Ramos (cell line): ENCODE results near the gene MAPK8IP1.

ENCODE experiments used
- in situ Hi-C: fragments of 300-500 bp; cut with MboI; formaldehyde crosslinking; loops from one replicate; pipeline ENCODE4 v1.14.3; 2022; ENCODE audit warnings: low sequenced_read_pairs; ENCODE audit not compliant: unreplicated experiment

Gene MAPK8IP1

DNA sequence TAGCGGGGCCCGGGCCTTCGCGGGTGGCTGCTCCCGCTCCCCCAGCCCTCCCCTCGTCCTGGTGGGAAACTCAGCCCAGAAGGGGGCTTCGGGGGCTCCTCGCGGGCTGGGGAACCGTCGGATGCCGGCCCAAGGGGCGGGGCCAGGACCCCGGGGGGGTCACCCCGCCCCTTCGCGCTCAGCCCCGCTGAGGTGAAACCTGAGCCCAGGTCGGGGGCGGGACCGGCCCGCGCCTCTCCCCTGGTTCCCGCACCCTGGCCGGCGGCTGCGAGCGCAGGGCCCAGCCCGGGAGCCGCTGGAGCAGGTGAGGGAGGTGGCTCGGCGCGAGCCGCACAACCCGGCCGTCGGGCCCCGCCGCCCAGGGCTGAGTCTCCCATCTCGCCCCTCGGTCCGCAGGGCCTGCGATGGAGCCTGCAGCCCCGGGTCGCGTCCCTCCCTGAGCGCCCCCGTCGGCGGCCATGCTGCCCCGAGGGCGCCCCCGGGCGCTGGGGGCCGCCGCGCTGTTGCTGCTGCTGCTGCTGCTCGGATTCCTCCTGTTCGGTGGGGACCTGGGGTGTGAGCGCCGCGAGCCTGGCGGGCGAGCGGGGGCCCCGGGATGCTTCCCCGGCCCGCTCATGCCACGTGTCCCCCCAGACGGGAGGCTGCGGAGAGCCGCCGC lies 37.1 kb downstream of the MAPK8IP1 start, which contains the start of gene LARGE2:
LARGE2 (plus strand) TSS at position 232 of the 658 bp plus-strand sequence; CDS start at position 459, 227 bp downstream.
- in situ Hi-C loops = no loop called here

DNA sequence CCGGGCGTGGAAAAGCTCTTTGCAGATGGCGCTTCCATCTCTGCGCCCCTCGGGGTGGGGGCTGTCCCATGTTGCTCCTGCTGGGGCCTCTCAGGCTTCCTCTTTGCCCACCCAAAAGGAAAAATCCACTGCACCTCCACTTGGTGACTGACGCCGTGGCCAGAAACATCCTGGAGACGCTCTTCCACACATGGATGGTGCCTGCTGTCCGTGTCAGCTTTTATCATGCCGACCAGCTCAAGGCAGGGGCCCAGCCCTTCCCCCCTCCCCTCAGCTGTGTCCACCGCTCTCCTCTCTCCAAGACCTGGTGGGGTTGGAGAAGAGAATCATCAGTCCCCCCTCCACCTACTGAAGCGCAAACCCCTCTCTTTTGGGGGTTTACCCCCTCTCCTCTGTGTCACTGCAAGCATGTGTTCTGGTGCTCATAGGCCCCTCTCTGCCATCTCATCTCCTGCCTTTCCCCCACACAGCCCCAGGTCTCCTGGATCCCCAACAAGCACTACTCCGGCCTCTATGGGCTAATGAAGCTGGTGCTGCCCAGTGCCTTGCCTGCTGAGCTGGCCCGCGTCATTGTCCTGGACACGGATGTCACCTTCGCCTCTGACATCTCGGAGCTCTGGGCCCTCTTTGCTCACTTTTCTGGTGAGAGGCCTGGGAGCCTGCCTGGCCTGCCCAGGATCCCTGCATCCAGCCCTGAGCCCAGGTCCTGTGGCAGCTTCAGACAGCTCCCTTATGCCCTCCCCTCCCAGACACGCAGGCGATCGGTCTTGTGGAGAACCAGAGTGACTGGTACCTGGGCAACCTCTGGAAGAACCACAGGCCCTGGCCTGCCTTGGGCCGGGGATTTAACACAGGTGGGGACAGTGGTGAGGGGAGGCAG lies 38.8 kb downstream of the MAPK8IP1 start:
- in situ Hi-C loops = no loop called here

- in situ Hi-C loops = no loop called here
These were observed 39.5 kb downstream of the MAPK8IP1 start for GRCh38 chr11:45924927-45925326.

GRCh38 chr11:45925550-45925949 lies 40.1 kb downstream of the MAPK8IP1 start:
- in situ Hi-C loops = no loop called here

DNA sequence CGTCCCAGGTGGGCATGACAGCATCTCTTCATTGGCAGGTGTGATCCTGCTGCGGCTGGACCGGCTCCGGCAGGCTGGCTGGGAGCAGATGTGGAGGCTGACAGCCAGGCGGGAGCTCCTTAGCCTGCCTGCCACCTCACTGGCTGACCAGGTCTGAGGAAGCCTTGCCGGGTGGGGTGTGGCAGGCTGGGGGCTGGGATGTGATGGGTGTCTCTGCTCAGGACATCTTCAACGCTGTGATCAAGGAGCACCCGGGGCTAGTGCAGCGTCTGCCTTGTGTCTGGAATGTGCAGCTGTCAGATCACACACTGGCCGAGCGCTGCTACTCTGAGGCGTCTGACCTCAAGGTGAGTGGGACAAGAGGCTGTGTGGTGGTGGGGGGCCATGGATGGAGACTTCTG lies 40.5 kb downstream of the MAPK8IP1 start:
- in situ Hi-C loops = no loop called here

DNA sequence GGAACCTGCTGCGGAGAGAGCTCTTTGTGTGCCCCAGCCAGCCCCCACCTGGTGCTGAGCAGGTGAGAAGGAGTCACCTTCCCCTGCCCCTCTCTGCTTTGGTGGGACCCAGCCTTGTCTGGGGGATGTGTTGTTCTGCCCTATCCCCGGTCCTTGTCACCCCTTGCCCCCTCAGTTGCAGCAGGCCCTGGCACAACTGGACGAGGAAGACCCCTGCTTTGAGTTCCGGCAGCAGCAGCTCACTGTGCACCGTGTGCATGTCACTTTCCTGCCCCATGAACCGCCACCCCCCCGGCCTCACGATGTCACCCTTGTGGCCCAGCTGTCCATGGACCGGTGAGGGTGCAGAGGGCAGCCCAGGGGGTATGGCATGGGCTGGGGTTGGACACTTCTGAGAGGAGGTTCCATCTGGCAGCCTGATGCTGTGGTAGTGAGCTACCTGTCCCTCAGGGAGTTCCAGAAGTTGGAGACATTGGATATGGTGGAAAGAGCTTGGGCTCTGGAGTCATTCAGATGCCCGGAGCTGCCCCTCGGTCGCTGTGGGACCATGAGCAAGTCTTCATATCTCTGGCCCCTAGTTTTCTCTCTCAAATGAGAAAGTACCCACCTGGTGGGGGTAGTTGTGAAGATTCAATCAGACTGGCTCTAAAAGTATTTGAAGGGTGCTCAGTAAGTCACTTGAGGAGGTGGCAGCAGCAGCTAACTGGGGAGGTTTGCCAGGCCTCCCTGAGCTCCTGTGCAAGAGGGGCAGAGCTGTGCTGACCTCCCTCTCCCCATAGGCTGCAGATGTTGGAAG lies 41.3 kb downstream of the MAPK8IP1 start:
- in situ Hi-C loops = no loop called here

- in situ Hi-C loops = no loop called here
These were observed 41.9 kb downstream of the MAPK8IP1 start for GRCh38 chr11:45927332-45927683.

GRCh38 chr11:45927684-45928413 lies 42.4 kb downstream of the MAPK8IP1 start:
- in situ Hi-C loops = no loop called here

DNA sequence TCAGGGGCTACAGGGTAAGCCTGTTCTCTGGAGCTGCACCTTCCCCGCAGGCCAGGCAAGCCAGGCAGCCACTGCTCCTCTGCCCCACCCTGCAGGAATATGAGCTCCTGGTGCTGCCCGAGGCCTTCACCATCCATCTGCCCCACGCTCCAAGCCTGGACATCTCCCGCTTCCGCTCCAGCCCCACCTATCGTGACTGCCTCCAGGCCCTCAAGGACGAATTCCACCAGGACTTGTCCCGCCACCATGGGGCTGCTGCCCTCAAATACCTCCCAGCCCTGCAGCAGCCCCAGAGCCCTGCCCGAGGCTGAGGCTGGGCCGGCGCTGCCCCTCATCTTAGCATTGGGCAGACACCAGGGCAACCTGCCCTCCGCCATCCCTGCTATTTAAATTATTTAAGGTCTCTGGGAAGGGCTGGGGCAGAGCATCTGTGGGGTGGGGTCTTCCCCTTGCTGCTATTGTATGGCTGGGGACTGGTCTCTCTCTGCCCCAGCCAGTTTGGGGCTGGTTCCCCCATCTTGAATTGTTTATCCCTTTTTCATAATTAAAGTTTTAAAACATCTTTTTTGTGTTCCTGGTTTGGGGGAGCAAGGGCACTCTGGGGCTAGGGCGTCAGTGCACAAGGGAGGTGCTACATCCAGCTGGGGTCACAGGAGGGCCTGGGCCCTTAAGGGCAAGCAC lies 43.2 kb downstream of the MAPK8IP1 start:
- in situ Hi-C loops = no loop called here

- in situ Hi-C loops = no loop called here
These were observed 44.1 kb downstream of the MAPK8IP1 start for GRCh38 chr11:45929486-45930030.

DNA sequence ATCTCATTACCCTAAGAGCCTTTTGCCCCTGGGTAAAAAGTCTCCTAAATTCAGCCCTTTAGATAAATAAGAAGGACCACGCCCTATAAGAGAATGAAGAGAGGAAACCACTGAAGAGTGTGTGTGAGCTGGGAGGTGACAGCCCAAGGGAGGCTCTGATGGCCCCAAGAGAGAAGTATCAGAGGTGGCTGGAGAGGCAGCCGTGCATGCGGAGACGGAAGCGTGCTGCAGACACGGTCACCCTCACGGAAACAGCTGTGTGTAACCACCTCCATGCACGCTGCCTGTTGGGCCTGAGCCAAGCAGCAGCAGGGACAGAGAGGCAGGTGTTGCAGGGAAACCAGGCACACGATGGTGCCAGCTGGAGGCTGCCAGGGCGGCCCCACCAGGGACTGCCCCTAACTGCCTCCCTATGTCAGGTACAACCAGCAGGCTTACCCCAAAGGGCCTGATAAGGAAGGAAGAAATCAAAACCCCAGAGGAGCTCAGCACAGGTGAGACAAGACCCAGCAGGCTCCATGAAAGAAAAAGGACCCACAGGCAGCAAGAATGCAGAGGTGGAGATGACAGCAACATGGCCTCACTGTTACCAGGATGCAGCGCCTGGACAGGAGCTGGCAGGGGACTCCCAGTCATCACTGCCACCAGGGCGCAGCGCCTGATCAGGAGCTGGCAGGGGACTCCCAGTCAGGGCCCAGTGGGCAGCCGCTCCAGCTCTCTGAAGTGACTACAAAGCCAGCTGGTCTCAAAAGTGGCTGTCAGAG lies 44.8 kb downstream of the MAPK8IP1 start:
- in situ Hi-C loops = no loop called here

- in situ Hi-C loops = no loop called here
These were observed 45.6 kb downstream of the MAPK8IP1 start for GRCh38 chr11:45930951-45931570.

DNA sequence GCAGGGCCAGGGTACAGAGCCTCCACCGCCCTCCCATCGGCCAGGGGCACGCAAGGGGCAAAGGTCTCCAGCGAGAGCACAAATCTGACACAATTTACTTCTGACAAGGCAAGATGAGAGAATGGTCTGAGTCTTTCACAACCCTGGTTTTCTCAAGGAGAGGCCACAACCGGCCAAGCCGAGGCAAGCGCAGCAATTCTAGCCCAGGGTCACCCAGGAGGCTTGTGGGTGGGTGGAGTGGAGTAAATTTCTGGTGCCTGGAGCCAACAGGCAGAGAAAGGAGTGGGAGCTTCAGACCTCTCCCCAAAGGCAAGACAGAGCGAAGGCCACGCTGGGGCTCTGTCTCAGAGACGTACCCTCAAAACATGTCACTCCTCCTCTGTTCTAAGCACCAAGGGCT lies 46.3 kb downstream of the MAPK8IP1 start:
- in situ Hi-C loops = no loop called here

GRCh38 chr11:45932217-45932616 lies 46.8 kb downstream of the MAPK8IP1 start:
- in situ Hi-C loops = no loop called here

DNA sequence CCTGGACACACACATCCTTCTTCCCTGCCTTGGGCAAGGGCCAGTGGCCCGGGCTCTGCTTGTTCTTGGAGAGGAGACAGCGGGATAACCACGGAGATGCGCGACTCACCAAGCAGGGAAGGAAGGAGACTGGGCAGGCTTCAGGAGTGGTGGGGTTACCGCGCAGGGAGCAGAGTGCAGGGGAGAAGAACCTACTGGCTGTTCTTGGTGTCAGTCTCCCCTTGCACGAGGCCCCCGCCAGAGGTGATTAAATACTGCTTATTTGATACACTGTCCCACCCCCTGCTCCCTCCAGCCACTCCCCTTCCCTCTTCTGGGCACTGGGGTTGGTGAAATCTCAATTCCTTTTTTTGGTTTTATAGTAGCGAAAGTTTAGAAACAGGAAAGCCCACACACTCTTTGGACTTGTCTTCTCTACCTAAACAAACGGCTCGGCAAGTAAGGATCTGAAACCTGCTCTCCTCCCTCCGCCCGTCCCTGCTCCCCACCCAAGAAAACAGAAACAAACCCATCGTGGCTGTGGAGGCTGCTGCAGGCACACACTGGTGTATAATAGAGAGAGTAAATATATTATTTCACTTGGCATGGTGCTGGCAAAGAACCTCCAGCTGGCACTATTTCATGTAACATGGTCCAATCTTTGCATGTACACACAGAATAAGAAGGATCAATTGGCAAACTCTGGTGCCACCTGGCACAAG lies 47.8 kb downstream of the MAPK8IP1 start:
- in situ Hi-C loops = no loop called here

DNA sequence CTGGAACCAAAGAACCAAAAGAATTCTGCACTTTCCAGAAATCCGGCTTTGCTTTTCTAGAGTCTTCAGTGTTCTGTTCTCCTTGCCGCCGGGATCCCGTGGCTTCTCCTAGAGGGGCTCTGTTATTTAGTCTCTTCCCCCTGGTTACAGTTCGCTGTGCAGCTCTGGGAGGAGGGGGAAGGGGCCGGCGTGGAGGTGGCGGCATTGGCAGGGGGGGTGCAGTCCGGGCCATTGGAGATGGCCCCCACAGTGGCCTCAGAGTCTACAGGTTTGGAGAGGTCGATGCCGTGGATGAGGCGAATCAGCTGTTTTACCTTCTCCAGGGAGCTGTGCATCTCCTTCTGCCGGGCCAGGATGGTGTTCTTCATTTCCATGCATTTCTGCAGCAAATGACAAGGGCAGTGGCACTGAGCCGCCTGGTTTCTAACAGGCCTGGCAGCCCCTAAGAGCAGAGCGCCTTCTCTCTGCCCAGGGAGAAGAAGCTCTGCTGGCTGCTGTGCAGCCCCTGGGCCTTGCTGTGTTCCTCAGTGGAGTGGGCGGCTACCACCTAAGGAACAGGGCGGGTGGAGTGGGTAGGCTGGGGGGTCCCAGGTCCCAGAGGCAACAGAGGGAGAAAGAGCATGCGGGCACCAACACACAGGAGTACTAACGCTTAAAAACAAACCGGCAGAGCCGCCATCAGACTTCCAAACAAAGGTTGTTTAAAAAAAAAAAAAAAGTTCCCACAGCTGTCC lies 48.6 kb downstream of the MAPK8IP1 start:
- in situ Hi-C loops = no loop called here
